GM12865 (cell line): Measurements from ENCODE around the gene DROSHA.
"Not testable (repeated sequence)": the region's sequence is repeated elsewhere in the genome, so short reads cannot be mapped to it uniquely, and the experiment has no call there.

ENCODE experiments used
- DNase-seq: peaks from one replicate; pipeline ENCODE4 v3.0.0; 2010; ENCODE audit warnings: low read depth
- H3K4me3 ChIP-seq: 2 replicates; pipeline ENCODE4 v1.5.1; 2011; ENCODE audit warnings: mild to moderate bottlenecking, low read depth, low read length, control low read depth
- TF ChIP-seq, protein P1 (sequence below): IDR thresholded peaks from 2 replicates; pipeline ENCODE4 v1.5.1; 2011; ENCODE audit warnings: low read length, control low read depth, low read depth, inconsistent platforms; ENCODE audit not compliant: insufficient read depth; ENCODE audit errors: missing control alignments

DROSHA gene

DNA sequence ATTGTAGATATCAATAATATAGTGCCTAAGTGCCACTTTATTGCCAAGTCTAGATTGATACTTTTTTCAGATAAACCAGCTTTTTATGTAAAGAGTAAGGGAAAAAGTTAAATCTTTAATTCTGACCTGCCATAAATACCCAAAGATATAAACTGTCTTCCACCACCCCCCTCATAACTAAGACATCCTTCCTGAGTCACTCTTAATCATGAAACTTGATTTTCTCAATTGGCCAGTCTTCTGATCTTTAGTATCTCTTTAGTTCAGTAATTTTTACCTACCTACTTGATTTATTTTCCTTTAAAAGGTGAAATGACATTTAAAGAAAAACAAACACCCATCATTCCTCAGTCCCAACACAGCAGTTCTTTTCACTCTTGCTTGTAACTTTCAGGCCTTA, 22.0 kb upstream of the DROSHA start:
- TF ChIP-seq, protein P1, sequence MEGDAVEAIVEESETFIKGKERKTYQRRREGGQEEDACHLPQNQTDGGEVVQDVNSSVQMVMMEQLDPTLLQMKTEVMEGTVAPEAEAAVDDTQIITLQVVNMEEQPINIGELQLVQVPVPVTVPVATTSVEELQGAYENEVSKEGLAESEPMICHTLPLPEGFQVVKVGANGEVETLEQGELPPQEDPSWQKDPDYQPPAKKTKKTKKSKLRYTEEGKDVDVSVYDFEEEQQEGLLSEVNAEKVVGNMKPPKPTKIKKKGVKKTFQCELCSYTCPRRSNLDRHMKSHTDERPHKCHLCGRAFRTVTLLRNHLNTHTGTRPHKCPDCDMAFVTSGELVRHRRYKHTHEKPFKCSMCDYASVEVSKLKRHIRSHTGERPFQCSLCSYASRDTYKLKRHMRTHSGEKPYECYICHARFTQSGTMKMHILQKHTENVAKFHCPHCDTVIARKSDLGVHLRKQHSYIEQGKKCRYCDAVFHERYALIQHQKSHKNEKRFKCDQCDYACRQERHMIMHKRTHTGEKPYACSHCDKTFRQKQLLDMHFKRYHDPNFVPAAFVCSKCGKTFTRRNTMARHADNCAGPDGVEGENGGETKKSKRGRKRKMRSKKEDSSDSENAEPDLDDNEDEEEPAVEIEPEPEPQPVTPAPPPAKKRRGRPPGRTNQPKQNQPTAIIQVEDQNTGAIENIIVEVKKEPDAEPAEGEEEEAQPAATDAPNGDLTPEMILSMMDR, result no peak
- no peak overlapping the region for H3K4me3 ChIP-seq
- no peak for DNase-seq

DNA sequence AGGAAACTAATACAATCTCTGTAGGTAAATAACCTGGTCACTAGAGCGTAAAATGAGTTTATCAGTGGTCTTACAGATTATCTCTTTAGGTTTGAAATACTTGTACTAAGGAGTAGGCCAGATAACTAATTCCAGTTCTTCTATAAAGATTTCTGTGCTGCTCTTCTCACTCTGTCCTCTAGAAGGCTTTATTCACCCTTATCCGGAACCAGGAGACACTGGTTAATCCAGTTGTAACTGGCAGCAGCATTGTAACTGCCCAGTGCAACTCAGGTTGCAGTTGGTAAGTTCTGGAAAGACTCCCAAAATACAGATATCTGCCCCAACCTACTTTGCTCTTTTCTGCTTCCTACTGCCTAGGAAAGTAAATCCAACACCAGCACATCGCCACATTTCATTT, 20.0 kb upstream of the DROSHA start:
- no peak for DNase-seq
- TF ChIP-seq, protein P1, result no peak
- H3K4me3 ChIP-seq, result no peak overlapping the region

DNA sequence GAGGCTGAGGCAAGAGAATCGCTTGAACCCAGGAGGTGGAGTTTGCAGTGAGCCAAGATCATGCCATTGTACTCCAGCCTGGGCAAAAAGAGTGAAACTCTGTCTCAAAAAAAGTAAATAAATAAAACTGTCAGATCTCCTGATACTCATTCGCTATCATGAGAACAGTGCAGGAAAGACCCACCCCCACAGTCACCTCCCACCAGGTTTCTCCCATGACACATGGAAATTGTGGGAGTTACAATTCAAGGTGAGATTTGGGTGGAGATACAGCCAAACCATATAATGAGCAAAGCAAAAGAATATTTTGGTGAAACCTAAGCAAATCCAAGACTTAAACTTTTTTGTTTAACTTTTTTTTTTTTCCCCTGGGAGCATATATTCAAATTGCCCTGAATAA, 17.2 kb upstream of the DROSHA start:
- DNase-seq, H3K4me3 ChIP-seq: not testable (repeated sequence)

DNA sequence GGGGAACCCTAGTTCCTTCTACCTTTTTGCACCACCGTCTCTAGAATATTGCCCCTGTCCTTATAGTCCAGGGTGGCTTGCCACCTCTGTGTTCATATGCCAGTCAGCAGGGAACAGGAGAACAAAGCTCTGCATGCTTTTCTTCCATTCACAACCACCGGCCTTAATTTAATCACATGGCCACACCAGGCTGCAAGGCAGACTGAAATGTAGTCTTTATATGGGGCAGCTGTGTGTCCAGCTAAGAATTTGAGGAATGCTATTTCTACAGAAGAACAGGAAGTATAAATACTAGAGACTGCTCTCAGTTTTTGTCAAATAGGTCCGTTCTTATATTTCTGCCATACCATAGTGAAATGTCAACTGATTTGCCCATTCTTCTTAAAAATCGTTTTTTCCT, 6.0 kb upstream of the DROSHA start:
- no peak overlapping the region for H3K4me3 ChIP-seq
- DNase-seq, result no peak
- TF ChIP-seq, protein P1, result no peak

DNA sequence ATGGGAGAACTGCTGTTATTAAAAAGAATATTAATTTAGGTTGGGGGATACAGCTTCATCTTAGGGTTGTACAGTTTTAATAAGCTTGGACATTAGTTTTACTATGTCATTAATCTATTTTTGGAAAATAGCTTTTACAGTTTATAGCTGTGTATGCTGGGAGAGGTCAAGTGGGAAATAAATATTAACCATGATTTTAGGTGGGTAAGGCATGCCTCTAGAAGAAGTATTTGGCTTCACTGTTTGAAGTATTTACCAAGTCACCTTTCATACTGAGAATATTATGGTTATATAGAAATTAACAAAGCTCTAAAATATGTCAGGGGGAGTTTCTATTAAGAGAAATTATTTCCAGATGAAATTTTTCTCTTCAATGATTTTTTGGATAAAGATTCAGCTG, 5.5 kb upstream of the DROSHA start:
- no peak overlapping the region for H3K4me3 ChIP-seq
- DNase-seq, result no peak
- TF ChIP-seq, protein P1, result no peak

DNA sequence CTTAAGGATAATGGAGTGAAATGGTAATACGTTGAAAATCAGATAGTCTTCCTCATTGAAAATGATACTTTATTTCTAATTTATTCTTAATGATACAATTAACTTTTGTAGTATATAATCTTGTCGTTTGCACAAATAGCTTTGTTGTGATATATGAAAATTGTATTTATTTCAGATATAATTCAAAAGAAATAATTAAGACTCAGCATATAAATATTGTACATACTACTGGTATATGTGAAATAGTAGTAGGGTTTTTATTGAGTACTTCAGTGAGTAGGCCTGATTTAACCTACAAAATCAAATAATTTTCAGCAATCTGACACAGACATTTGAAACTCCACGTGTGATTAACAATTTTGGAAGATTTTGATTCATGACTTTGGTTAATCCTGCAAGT, 5.0 kb upstream of the DROSHA start:
- TF ChIP-seq, protein P1, result no peak
- H3K4me3 ChIP-seq, result no peak overlapping the region
- DNase-seq, result no peak

DNA sequence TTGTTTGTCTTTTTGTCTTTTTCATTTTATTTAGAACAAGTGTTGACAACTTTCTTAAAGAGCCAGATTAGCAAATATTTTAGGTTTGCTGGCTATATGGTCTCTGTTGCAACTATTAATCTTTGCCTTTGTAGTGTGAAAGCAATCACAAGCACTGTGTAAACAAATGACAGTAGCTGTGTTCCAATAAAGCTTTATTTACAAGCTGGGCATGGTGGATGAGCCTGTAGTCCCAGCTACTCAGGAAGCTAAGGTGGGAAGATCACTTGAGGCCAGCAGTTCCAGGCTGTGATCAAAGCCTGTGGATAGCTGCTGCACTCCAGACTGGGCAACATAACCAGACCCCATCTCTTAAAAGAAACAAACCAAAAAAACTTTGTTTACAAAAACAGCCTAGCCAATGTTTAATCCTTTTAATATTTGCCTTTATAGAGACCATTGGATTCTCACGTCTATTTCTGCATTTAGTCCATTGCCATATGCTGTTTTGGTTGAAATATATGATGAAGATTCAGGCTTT, 2.7 kb upstream of the DROSHA start:
- TF ChIP-seq, protein P1, result no peak
- no peak overlapping the region for H3K4me3 ChIP-seq
- no peak for DNase-seq
